Measurements from ENCODE around the gene ATP6V0D1. TPM values are rescaled to one million over a fixed set of nuclear protein-coding genes. Genes with fewer than 3 reads are reported as not detected.
A peak's percentile ranks its signal among the peaks of the same experiment; 100 is the strongest.

Gene ATP6V0D1
- total RNA-seq, 1 experiment from 2014 or later: 76.6 TPM

- no peak overlapping the region for H3K4me3 ChIP-seq (ENCODE audit: low read length)
- DNase-seq: no peak
- H2AFZ ChIP-seq (ENCODE audit: low read length): no peak overlapping the region
- H3K4me2 ChIP-seq (ENCODE audit: low read length): no peak overlapping the region
- H4K20me1 ChIP-seq (ENCODE audit: low read length): no peaks in the 10 kb centered on the region
- no peaks in the 10 kb centered on the region for H3K79me2 ChIP-seq (ENCODE audit: low read length)
- no peaks in the 10 kb centered on the region for H3K4me1 ChIP-seq (ENCODE audit: insufficient read depth, low read length)
- BruUV-seq (replicated peaks): no TSS peak
- ATAC-seq: no peak
- POLR2A ChIA-PET (ENCODE audit: unreplicated experiment): no interaction called here
- H3K27me3 ChIP-seq (ENCODE audit: low read length): no peaks in the 10 kb centered on the region
- H3K27ac ChIP-seq (ENCODE audit: low read length): no peak overlapping the region
- H3K9me3 ChIP-seq (ENCODE audit: low read length): no peaks in the 10 kb centered on the region
- H3K36me3 ChIP-seq (ENCODE audit: low read depth, low read length): no peaks in the 10 kb centered on the region
- intact Hi-C loops (cut with micrococcal nuclease): no loop called here
- TF ChIP-seq CTCF (conservative IDR thresholded peaks at IDR 0.05; ENCODE audit: low read depth, low read length) (no peak), EZH2phosphoT487 (IDR thresholded peaks at IDR 0.05; ENCODE audit: borderline replicate concordance, low read length) (no peak), EZH2 (IDR thresholded peaks at IDR 0.05; ENCODE audit: low read length, unreplicated experiment) (no peak)
- no peaks in the 10 kb centered on the region for H3F3A ChIP-seq (ENCODE audit: low read length, unreplicated experiment)
- CTCF ChIA-PET: no interaction called here
- no peak overlapping the region for H3K9ac ChIP-seq (ENCODE audit: low read length)
- H3K9me2 ChIP-seq (replicated peaks; ENCODE audit: low read length): no peaks in the 10 kb centered on the region
Measured at GRCh38 chr16:67441271-67441753, 39.6 kb downstream of the ATP6V0D1 start.

- ATAC-seq (no peak), DNase-seq (no peak)
- H3K79me2 ChIP-seq (ENCODE audit: low read length): no peaks in the 10 kb centered on the region
- BruUV-seq (replicated peaks): no TSS peak
- ChIA-PET CTCF (no interaction called here), POLR2A (ENCODE audit: unreplicated experiment) (no interaction called here)
- no peak overlapping the region for H2AFZ ChIP-seq (ENCODE audit: low read length)
- H3K9ac ChIP-seq (ENCODE audit: low read length): no peak overlapping the region
- H3K4me2 ChIP-seq (ENCODE audit: low read length): no peak overlapping the region
- H3K27ac ChIP-seq (ENCODE audit: low read length): no peak overlapping the region
- no peaks in the 10 kb centered on the region for H3K27me3 ChIP-seq (ENCODE audit: low read length)
- no peaks in the 10 kb centered on the region for H3K9me3 ChIP-seq (ENCODE audit: low read length)
- H3K9me2 ChIP-seq (replicated peaks; ENCODE audit: low read length): no peaks in the 10 kb centered on the region
- H4K20me1 ChIP-seq (ENCODE audit: low read length): no peaks in the 10 kb centered on the region
- no peaks in the 10 kb centered on the region for H3K4me1 ChIP-seq (ENCODE audit: insufficient read depth, low read length)
- TF ChIP-seq EZH2 (IDR thresholded peaks at IDR 0.05; ENCODE audit: low read length, unreplicated experiment) (no peak), CTCF (conservative IDR thresholded peaks at IDR 0.05; ENCODE audit: low read depth, low read length) (no peak), EZH2phosphoT487 (IDR thresholded peaks at IDR 0.05; ENCODE audit: borderline replicate concordance, low read length) (no peak)
- no peaks in the 10 kb centered on the region for H3K36me3 ChIP-seq (ENCODE audit: low read depth, low read length)
- intact Hi-C loops (cut with micrococcal nuclease): no loop called here
- H3F3A ChIP-seq (ENCODE audit: low read length, unreplicated experiment): no peaks in the 10 kb centered on the region
- H3K4me3 ChIP-seq (ENCODE audit: low read length): no peak overlapping the region
Measured at GRCh38 chr16:67438824-67439393, 42.0 kb downstream of the ATP6V0D1 start.

GRCh38 chr16:67438098-67438791 lies 42.7 kb downstream of the ATP6V0D1 start:
- no peaks in the 10 kb centered on the region for H3F3A ChIP-seq (ENCODE audit: low read length, unreplicated experiment)
- POLR2A ChIA-PET (ENCODE audit: unreplicated experiment): no interaction called here
- H2AFZ ChIP-seq (ENCODE audit: low read length): no peak overlapping the region
- TF ChIP-seq CTCF (conservative IDR thresholded peaks at IDR 0.05; ENCODE audit: low read depth, low read length): no peak
- TF ChIP-seq EZH2 (IDR thresholded peaks at IDR 0.05; ENCODE audit: low read length, unreplicated experiment): no peak
- TF ChIP-seq EZH2phosphoT487 (IDR thresholded peaks at IDR 0.05; ENCODE audit: borderline replicate concordance, low read length): no peak
- H4K20me1 ChIP-seq (ENCODE audit: low read length): no peaks in the 10 kb centered on the region
- intact Hi-C loops (cut with micrococcal nuclease): no loop called here
- H3K9me2 ChIP-seq (replicated peaks; ENCODE audit: low read length): no peaks in the 10 kb centered on the region
- no peak for ATAC-seq
- TSS peak; percentile 66 for BruUV-seq (replicated peaks)
- CTCF ChIA-PET: no interaction called here
- no peak overlapping the region for H3K9ac ChIP-seq (ENCODE audit: low read length)
- no peak overlapping the region for H3K4me3 ChIP-seq (ENCODE audit: low read length)
- no peak for DNase-seq
- no peaks in the 10 kb centered on the region for H3K27me3 ChIP-seq (ENCODE audit: low read length)
- H3K27ac ChIP-seq (ENCODE audit: low read length): no peak overlapping the region
- no peaks in the 10 kb centered on the region for H3K36me3 ChIP-seq (ENCODE audit: low read depth, low read length)
- H3K4me2 ChIP-seq (ENCODE audit: low read length): no peak overlapping the region
- no peaks in the 10 kb centered on the region for H3K9me3 ChIP-seq (ENCODE audit: low read length)
- H3K4me1 ChIP-seq (ENCODE audit: insufficient read depth, low read length): no peaks in the 10 kb centered on the region
- H3K79me2 ChIP-seq (ENCODE audit: low read length): no peaks in the 10 kb centered on the region

Measured in PC-3 (cell line).